ENCODE data around the gene ZNF180.
"Not testable (repeated sequence)": the region's sequence is repeated elsewhere in the genome, so short reads cannot be mapped to it uniquely, and the experiment has no call there.

The ZNF180 gene

DNA sequence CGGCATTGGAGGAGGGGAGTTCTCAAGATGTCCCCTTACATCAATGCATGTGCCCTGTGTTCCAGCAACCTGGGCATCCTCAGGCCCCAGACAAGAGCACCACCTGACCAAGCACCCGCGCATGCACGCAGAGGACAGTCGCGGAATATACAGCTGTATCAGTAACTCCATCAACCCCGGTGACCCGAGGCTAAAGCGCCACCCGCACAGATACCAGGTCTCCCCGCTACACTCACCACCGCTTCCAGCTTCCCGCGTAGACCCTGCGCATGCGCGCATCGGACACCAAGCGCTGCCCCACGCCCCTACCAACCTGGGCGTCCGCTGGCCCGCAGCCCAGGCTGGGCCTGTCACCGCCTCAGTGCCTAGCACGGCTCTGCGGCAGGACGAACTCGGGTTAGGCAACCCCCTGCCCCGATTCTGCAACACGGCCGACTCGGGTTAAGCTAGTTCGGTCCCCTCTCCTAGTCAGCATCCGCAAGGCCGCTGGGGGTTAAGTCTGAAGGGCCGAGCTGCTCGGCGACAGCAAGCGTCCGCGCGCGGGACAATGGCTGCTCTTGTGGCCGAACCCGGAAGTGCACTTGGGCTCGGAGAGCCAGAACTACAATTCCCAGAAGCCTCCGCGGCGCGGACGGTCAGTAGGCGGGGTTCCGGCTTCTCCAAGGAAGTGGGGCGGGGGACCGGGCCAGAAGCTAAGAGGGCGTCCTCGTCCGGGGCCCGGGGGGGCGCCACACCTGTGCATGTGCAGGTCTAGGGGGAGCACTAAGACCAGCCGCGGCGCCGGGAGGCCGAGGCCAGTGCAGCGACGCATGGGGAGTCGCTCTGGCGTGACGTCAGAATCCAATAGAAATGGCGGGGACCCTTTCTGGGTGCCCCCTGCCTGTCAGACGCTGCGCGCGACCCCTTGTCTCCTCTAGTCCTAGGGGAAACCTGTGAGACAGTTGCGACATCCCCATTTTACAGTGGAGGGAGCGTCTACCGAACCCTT, at the start of gene ZNF180:
Gene ZNF180, minus strand, starts transcription at position 561 of the 988 bp plus-strand sequence. CDS start 3,188 bp downstream, outside the sequence.
- peak; percentile 97 for DNase-seq

DNA sequence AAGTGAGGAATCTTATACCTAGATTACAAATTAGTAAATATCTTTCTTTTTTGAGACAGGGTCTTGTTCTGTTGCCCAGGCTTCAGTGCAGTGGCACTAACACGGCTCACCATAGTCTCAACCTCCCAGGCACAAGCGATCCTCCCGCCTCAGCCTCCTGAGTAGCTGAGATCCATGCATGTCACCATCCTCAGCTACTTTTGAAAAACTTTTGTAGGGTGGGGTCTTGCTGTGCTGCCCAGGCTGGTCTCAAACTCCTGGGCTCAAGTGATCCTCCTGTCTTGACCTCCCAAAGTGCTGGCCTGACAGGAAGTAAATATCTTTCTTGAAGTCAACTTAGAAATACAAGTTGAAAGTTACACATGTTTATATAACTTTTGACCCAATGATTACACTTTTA, 49.2 kb upstream of the ZNF180 start:
- DNase-seq: no peak

DNA sequence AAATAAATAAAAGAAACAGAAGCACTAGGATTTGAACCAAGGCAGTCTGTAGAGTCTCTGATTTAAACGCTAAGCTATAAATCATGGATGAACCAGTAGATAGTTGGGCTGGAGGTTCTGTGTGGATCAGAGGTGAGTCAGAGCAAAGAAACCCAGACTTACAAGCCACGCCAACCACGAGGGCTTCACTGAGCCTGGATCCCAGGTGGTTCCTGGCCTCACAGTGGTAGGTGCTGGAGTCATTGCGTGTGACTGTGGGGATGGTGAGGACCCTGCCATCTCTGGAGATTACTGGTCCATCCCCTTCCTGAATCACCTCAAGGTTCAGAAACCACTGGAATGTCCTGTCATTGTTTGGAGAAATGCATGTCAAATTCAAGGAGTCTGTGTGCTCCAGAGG, 48.4 kb upstream of the ZNF180 start:
- no peak for DNase-seq

DNA sequence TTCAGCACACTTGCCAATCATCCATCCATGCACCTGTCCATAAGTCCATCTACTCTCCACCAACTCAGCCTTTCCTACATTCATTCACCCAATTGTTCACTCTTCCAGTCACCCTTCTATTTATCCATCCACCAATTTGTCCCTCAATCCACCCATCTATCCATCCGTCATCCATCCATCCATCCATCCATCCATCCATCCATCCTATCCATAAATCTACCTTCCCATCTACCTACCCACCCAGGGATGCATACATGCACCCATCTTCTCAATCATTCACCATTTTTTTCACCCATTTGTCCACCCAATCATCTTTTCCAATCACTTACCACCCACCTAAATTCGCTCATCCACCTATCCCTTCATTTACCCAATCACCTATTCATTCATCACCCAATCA, 43.7 kb upstream of the ZNF180 start:
- no peak for DNase-seq

DNA sequence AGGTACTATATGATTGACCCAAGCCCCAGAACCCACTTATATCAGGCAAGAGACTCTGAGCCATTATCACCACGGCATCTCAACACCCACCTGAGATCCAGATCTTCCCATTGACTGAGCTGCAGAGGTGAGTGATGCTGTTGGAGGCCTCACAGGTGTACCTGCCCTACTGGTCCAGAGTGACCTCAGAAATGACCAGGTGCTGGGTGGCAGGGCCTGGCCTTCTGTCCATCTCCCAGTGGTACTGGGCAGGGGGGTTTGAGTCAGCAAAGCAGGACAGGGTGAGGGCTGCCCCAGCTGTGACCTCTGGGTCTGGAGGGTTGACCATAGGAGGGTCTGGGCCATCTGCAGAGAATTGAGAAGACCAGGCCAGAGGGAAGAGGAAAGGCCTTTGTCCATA, 42.3 kb upstream of the ZNF180 start:
- DNase-seq: no peak

DNA sequence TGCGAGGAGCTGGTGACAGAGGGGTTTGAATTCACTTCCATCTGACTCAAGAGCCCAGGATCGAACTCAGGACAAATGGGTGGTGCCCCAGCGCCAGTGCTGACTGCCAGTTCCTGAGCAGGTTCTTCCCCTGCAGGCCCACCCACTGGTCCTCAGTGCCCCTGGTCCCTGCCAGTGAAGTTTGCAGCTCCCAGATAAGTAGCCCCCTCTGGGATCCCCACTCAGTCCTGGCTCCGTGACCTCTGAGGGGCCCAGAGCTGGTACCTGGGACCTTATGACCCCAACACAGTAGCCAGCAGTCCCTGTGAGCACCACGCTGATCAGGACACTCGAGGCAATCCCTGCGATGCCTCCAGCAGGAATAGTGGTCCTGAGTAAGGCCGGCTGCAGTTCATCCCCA, 40.4 kb upstream of the ZNF180 start:
- no peak for DNase-seq

DNA sequence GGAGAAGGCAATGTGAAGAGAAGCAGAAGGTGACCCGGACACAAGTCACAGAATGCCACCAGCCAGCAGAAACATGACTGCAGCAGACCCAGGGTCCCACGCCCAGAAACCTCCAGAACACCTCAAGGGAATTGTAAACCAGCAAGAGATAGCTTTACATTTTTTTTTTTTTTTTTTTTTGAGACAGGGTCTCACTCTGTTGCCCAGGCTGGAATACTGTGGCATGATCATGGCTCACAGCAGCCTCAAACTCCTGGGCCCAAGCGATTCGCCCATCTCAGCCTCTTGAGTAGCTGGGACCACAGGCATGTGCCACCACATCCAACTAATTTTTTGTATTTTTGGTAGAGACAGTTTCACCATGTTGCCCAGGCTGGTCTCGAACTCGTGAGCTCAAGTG, 39.7 kb upstream of the ZNF180 start:
- no peak for DNase-seq

DNA sequence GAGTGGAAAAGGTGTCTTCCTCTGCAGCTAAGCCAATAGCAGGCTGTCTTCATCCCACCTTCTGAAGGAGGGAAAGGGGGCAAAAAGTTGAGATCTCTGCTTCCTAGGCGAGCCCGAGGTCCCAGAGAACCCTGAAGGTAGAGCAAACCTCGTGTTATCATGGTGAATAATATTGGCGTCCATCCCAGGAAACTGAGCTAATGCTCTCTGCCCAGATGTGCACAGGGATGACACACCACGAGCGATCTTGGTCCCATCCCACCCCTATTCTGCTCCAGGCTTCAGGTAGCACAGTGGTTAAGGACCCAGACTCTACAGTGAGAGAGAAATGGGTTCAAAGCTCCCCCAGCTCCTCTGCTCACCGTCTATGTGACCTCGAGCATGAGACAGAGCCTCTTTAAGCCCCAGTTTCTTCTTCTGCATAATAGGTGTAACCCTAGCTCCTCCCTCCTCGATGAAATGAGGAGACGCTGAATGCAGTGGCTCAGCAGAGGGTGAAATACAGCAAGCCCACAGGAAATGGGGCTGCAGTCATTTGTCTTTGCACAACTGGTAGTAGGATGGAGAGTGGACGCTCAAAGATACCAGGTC, 39.0 kb upstream of the ZNF180 start:
- DNase-seq: no peak

DNA sequence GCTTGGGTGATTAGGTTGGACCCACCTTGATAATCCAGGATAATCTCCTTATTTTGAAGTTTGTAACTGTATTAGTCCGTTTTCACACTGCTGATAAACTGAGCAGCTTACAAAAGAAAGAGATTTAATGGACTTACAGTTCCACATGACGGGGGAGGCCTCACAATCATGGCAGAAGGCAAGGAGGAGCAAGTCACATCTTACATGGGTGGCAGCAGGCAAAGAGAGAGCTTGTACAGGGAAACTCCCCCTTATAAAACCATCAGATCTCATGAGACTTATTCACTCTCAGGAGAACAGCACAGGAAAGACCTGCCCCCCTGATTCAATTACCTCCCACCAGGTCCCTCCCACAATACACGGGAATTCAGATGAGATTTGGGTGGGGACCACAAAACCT, 35.0 kb upstream of the ZNF180 start:
- not testable (repeated sequence) for DNase-seq

DNA sequence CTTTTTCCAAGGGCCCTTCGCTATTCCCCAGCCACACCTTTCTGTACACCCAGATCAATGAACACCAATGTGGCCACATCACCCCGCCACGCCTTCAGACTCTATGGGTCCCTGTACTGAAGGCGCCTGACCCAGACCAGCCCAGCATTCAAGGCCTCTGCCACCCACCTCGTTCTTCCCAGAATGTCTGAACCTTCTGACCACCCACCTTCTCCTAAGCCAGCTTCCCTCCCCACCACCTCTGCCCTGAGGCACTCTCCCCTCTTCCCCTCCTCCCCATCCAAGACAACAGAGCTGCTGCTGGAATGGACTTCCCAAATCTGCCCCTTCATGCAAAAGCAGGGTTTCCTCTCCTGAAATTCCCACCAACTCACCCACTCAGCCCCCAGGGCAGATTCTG, 32.5 kb upstream of the ZNF180 start:
- no peak for DNase-seq

DNA sequence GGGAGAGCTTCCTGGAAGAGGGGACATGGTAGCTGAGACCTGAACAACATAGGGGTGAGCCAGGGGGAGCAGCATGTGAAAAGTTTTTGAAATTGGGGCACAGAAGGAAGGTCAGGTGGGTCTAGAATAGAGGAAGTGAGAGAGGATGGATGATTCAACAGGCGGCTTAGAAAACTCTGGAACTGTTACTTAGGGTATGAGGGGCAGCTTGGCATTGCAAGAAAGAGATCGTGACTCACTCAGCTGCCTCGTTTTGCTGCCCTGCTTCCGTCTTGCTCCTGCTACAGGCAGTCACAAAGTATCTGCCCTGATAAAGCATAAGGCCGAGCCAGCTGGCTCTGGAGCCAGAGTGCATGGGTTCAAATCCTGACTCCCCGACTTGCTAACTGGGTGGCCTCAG, 30.5 kb upstream of the ZNF180 start:
- DNase-seq: no peak

DNA sequence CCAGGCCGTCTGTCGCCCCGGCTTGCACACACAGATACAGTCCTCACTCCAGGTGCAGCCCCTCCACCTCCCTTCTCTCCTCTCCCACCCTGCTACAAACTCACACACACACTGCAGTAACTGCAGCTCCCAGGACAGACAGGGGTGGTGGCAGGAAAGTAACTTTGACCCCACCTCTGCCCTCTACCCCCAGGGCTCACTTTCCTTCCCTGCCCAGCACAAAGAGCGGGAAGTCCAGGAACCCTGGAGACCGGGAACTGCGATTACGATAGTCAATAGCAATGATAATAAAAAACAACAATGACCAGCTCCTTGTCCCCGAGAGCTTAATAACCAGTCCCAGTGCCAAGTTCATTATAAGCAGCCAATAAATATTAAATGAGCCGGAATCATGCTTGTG, 29.2 kb upstream of the ZNF180 start, which contains the start of gene CEACAM20:
Gene CEACAM20, minus strand, starts transcription at position 140 of the 400 bp plus-strand sequence. CDS start 166 bp downstream, outside the sequence.
- no peak for DNase-seq

DNA sequence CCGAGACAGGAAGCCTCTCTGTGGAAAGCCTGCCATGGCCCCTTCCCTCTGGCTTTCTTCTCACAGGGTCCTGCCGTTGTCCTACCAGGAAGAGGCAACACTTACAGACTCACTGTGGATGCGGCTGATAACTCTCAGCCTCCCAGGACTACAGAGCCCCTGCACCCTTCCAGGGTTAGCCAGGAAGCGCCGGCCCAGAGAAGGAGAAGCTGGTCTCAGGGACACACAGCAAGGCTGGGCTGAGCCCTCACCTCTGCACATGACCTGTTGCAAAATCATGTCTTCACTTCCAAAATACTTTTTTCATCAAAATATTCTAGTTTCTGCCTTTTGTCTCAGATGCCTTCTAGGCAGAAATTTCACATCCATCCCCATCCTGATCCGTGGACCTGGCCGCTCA, 27.2 kb upstream of the ZNF180 start:
- no peak for DNase-seq

DNA sequence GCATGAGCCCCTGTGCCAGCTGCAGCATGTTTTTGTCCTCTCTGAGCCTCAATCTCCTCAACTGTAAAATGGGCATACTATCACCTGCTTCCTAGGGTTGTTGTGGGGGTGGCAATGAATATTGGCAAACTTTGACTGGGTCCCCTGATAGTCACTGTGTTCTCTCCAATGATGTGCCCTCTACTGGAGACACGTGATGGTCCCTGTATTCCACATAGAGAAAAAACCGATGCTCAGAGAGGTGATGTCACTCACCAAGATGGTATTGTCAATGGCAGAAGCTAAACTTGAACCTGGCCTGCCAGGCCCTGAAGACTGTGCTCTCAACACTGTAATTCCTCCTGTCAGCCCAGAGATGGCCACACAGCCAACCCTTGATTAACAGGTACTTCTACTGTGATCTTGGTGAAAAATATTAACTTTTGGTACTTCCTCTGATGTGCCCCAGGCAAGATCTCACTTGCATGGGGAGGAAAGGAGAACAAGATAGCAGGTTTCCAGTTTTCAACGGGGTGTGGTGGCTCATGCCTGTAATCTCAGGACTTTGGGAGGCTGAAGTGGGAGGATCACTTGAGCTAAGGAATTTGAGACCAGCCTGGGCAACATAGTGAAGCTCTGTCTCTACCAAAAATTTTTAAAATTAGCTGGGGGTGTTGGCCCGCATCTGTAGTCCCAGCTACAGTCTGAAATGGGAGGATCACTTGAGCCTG, 25.6 kb upstream of the ZNF180 start:
- DNase-seq: no peak

DNA sequence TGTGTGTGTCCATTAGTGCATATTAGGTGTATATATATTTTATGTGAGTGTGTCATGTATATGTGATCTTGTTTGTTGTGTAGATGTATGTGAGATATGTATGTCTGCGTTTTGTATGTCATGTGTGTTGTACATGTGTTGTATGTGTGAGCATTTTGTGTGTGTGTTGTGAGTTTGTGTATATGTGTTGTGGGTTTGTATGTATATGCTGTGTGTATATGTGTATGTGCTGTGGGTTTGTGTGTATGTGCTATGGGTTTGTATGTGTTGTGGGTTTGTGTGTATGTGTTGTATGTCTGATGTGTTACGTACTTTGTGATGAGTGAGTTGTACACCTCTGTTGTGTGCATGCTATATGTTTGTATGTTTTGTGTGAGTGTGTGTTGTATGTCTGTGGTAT, 21.0 kb upstream of the ZNF180 start:
- no peak for DNase-seq

DNA sequence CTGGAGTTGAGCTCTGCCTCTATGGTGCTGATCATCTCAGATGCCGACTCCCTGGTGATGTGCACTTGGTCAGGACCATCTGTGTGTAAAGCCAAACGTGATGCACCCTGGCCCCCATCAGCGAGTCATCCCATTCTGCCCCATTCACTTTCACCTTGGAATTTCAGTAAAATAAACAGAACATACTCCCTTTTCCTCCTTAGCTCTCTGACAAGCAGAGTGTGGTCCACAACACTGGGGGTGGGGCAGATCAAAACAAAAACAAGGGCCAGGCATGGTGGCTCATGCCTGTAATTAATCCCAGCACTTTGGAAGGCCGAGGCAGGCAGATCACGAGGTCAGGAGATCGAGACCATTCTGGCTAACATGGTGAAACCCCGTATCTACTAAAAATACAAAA, 16.8 kb upstream of the ZNF180 start:
- DNase-seq: no peak

DNA sequence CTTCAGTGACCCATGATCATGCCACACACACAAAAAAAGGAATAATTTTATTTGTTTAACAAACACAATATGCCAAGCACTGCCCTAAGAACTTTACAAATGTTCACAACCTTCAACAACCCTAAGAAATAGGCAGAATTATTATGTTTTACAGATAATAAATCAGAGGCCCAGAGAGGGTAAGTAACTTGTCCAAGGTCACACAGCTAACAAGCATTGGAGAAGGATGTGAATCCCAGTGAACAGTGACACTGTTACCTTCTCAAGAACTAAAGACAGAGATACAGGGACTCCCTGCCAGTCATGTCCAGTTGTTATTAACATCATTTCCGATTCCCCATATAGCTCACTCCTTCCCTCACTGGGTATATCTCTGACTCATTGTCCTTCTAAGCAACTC, 15.6 kb upstream of the ZNF180 start:
- no peak for DNase-seq

DNA sequence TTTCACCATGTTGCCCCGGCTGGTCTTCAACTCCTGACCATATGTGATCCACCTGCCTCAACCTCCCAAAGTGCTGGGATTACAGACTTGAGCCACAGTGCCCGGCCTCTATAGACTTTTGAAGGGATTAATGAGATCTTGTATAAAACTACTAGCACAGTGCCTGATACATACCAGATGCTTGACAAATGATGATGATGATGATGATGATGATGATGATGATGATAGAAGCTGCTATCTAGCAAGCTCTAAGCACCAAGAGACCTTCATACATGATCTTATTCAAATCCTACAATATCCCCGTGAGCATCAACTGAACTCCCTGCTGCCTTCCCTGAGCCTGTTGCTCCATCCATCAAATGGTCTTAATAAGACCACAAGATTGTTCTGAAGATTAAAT, 14.7 kb upstream of the ZNF180 start:
- no peak for DNase-seq

DNA sequence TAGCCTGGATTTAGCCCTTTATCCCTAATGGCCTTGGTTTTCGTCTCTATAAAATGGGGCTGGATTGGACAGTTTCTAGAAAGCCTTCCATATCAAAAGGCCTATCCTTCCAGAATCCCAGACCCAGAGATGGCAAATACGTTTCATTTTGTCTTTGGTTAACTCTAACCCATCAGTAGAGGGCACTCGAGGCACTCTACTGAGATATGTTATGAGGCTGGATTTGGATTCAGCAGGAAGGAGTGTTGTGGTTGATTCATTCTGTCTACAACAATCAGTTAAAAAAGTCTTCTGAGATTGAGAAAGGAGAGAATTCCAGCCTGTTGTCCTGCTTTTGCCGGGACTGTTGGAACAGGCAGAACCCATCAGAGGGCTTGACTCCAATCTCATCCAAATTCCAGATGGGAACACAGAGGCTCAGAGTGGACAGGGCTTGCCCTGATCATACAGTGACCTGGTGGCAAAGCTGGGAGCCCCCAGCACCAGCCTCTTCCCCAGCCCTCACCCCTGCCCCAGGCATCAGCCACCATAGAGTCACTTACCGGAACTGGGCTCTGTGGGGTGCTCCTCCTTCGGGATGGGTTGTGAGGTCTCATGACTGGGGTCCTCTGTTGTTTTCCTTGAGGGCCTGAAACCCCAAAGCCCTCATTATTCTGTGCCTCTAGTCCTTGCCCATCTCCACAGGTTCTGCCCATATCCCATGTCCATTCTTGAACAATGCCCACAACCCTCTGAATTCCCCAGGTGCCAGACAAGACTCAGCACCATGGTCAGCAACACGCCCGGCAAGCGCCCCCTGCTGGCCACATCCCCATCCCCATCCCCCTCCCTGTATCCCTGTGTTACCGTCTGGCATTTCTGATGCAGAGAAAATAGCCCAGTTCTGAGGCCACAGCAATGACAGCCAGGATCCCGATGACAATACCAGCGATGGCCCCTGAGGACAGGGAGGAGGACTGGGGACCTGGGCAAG, 12.3 kb upstream of the ZNF180 start:
- no peak for DNase-seq

DNA sequence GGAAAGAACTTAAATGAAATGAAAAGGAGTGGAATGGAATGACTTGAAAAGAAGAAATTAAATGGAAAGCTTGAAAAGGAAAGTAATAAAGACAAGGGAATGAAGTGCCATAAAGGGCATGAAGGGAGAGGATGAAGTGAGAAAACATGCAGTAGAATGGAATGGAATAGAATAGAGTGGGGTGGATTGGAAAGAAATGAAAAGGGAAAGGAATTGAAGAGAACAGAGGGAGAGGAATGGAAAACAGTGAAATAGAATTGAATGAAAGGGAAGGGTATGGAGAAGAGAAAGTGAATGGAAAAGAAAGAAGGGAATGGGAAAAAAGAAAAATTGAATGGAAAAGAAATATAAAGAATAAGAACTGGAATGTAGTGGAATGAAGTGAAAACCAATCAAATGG, 9.2 kb upstream of the ZNF180 start:
- DNase-seq: no peak

DNA sequence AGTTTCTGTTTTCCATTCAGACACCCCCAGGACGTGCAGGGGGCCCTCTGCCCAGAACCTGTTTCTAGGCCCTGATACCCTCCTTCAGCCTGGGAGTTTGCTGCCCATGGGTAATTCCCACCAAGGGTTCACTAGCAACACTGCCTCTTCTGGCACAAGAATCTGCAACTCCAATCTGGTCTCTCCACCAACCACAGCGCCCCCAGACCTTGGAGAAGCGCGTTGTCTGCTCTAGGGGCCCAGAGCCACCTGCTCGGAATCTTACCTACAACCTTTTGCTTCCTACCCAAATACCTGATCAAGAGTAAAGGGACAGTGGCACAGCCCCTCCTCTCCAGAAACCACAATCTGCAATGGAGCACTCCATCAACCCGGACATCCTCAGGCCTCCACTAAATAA, 763 bp downstream of the ZNF180 start:
- no peak for DNase-seq

DNA sequence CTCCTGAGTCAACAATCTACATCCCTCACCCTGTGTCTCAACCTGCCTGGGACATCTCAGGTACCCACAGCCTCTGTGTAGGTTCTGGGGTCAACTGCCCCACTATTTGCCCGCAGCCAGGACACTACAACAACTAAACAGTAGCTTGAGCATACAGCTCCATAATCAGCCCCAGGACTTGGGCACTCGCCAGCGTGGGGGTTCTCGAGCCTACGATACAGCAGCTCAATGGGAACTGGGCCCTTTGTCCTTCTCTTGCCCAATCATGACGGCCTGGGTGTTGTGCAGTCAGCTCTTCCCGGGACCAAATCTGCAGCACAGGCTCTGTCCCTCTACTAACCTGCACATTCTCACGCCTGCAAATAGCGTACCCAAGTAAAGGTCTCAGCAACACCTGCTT, 1.3 kb downstream of the ZNF180 start:
- DNase-seq: no peak

Measured in right hindlimb (tissue), 1 donor.